ENCODE data around the gene ATP5MC3. TPM values are rescaled to one million over a fixed set of nuclear protein-coding genes. Genes with fewer than 3 reads are reported as not detected.

The ATP5MC3 gene
- total RNA-seq, 1 donor = 87.2 TPM

- Histone ChIP-seq H3K4me1 (ENCODE audit: insufficient read depth, low read length) (peaks cover 19% of the 10 kb centered on the region), H3K9me3 (ENCODE audit: low read depth, low read length) (no peaks in the 10 kb centered on the region), H3K27me3 (ENCODE audit: insufficient read depth, low read length) (no peaks in the 10 kb centered on the region), H3K36me3 (ENCODE audit: insufficient read depth, low read length) (no peaks in the 10 kb centered on the region), H4K20me1 (ENCODE audit: insufficient read depth, low read length) (peaks cover 27% of the 10 kb centered on the region), H3K79me2 (ENCODE audit: insufficient read depth, low read length) (peaks cover 41% of the 10 kb centered on the region), H2AFZ (ENCODE audit: low read length) (no peak overlapping the region), H3K4me3 (ENCODE audit: insufficient read depth, low read length) (peak overlapping the region; percentile 90), H3K27ac (ENCODE audit: low read depth, low read length) (peak overlapping the region; percentile 96), H3K4me2 (ENCODE audit: insufficient read depth, low read length) (peak overlapping the region; percentile 88)
- DNase-seq (ENCODE audit: insufficient read length, low spot score, missing footprints) = no peak
- no peak for TF ChIP-seq CTCF (IDR thresholded peaks at IDR 0.05; ENCODE audit: extremely low read depth, low read depth, low read length)
Measured at GRCh38 chr2:175169191-175169590, 12.3 kb downstream of the ATP5MC3 start.

GRCh38 chr2:175168564-175168945 is 13.0 kb downstream of the ATP5MC3 start:
- no peak for DNase-seq (ENCODE audit: insufficient read length, low spot score, missing footprints)
- Histone ChIP-seq H2AFZ (ENCODE audit: low read length) (peak overlapping the region; percentile 96), H3K27ac (ENCODE audit: low read depth, low read length) (peak overlapping the region; percentile 96), H3K79me2 (ENCODE audit: insufficient read depth, low read length) (peaks cover 44% of the 10 kb centered on the region), H3K4me3 (ENCODE audit: insufficient read depth, low read length) (peak overlapping the region; percentile 90), H4K20me1 (ENCODE audit: insufficient read depth, low read length) (peaks cover 28% of the 10 kb centered on the region), H3K27me3 (ENCODE audit: insufficient read depth, low read length) (no peaks in the 10 kb centered on the region), H3K9me3 (ENCODE audit: low read depth, low read length) (no peaks in the 10 kb centered on the region), H3K4me1 (ENCODE audit: insufficient read depth, low read length) (peaks cover 19% of the 10 kb centered on the region), H3K36me3 (ENCODE audit: insufficient read depth, low read length) (no peaks in the 10 kb centered on the region), H3K4me2 (ENCODE audit: insufficient read depth, low read length) (peak overlapping the region; percentile 88)
- TF ChIP-seq CTCF (IDR thresholded peaks at IDR 0.05; ENCODE audit: extremely low read depth, low read depth, low read length) = no peak

GRCh38 chr2:175167792-175168563 is 13.5 kb downstream of the ATP5MC3 start, which contains the start of gene ATF2:
TSS of gene ATF2 (minus strand) at chr2:175168203. CDS start at chr2:175136443, 31,760 bp downstream.
- DNase-seq (ENCODE audit: insufficient read length, low spot score, missing footprints) = peak; percentile 95
- Histone ChIP-seq H3K4me3 (ENCODE audit: insufficient read depth, low read length) (peak within 1 kb of the TSS; percentile 90), H3K27ac (ENCODE audit: low read depth, low read length) (peak within 1 kb of the TSS; percentile 96), H3K9me3 (ENCODE audit: low read depth, low read length) (no peaks in the 10 kb centered on the region), H3K4me1 (ENCODE audit: insufficient read depth, low read length) (peaks cover 19% of the 10 kb centered on the region), H4K20me1 (ENCODE audit: insufficient read depth, low read length) (peaks cover 28% of the 10 kb centered on the region), H3K4me2 (ENCODE audit: insufficient read depth, low read length) (peak within 1 kb of the TSS; percentile 88), H3K27me3 (ENCODE audit: insufficient read depth, low read length) (no peaks in the 10 kb centered on the region), H3K36me3 (ENCODE audit: insufficient read depth, low read length) (no peaks in the 10 kb centered on the region), H3K79me2 (ENCODE audit: insufficient read depth, low read length) (peaks cover 50% of the 10 kb centered on the region), H2AFZ (ENCODE audit: low read length) (peak within 1 kb of the TSS; percentile 100)
- TF ChIP-seq CTCF (IDR thresholded peaks at IDR 0.05; ENCODE audit: extremely low read depth, low read depth, low read length) = no peak

DNA sequence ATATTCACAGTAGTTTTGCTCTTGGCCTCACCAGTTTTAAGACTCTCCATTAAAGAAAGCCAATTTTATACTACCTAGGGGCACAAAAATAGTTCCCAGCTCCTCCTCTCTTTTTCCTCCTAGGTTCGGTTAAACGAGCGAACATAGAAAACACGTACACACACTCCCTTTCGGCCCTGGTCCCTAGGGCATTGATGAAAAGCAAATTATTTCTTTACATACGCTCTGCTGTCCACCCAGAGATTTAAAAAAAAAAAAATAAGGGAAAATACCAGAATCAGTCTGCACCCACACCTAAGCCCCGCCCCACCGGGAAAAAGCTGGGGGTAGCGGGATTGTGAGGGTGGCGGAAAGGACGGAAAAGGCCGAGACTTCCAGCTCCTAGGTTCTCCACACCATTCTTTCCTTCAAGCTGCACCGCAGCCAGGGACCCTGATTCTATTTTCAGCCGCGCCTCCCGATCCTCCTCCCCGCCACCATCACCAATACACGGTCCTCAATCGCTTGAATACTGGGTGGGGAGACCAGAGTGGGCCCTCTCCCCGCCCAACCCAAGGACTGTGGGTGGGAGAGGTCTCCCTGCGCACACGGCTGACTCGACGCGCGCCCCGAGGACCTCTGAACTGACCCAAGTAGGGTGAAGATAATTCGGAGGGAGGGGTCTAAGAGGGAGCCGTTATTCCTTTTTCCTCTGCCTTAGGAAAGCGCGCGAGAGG is 14.3 kb downstream of the ATP5MC3 start:
- H2AFZ ChIP-seq (ENCODE audit: low read length) = peak overlapping the region; percentile 100
- no peak for DNase-seq (ENCODE audit: insufficient read length, low spot score, missing footprints)
- H3K4me2 ChIP-seq (ENCODE audit: insufficient read depth, low read length) = peak overlapping the region; percentile 80
- no peaks in the 10 kb centered on the region for H3K9me3 ChIP-seq (ENCODE audit: low read depth, low read length)
- H3K36me3 ChIP-seq (ENCODE audit: insufficient read depth, low read length) = no peaks in the 10 kb centered on the region
- H3K79me2 ChIP-seq (ENCODE audit: insufficient read depth, low read length) = peaks cover 56% of the 10 kb centered on the region
- peaks cover 19% of the 10 kb centered on the region for H3K4me1 ChIP-seq (ENCODE audit: insufficient read depth, low read length)
- TF ChIP-seq CTCF (IDR thresholded peaks at IDR 0.05; ENCODE audit: extremely low read depth, low read depth, low read length) = no peak
- no peaks in the 10 kb centered on the region for H3K27me3 ChIP-seq (ENCODE audit: insufficient read depth, low read length)
- H3K27ac ChIP-seq (ENCODE audit: low read depth, low read length) = peak overlapping the region; percentile 96
- peaks cover 33% of the 10 kb centered on the region for H4K20me1 ChIP-seq (ENCODE audit: insufficient read depth, low read length)
- peak overlapping the region; percentile 90 for H3K4me3 ChIP-seq (ENCODE audit: insufficient read depth, low read length)
